Fibroblast of the aortic adventitia (primary cell): ENCODE results near the gene DRD2. TPM values are rescaled to one million over a fixed set of nuclear protein-coding genes. Genes with fewer than 3 reads are reported as not detected.

Experiments
- DNase-seq: peaks from one replicate; pipeline ENCODE4 v3.0.0-alpha.2; 2010; ENCODE audit warnings: low read depth
- H3K4me3 ChIP-seq: 2 replicates; pipeline ENCODE4 v1.5.1; 2011; ENCODE audit warnings: low read depth, mild to moderate bottlenecking, control low read depth, low read length, moderate library complexity
- total RNA-seq: library from RNA; depleted of rRNA; stranded (reverse); fragments of >200 nt; gene quantifications from 2 replicates; pipeline ENCODE4 v1.2.3, GENCODE V29; 2012; ENCODE audit warnings: low replicate concordance
- TF ChIP-seq, protein P1 (sequence below): IDR thresholded peaks from 2 replicates; pipeline ENCODE4 v1.5.1; 2011; ENCODE audit warnings: mild to moderate bottlenecking, low read length, control low read depth, inconsistent platforms; ENCODE audit not compliant: insufficient read depth

Gene DRD2
- total RNA-seq, 1 donor: not detected

DNA sequence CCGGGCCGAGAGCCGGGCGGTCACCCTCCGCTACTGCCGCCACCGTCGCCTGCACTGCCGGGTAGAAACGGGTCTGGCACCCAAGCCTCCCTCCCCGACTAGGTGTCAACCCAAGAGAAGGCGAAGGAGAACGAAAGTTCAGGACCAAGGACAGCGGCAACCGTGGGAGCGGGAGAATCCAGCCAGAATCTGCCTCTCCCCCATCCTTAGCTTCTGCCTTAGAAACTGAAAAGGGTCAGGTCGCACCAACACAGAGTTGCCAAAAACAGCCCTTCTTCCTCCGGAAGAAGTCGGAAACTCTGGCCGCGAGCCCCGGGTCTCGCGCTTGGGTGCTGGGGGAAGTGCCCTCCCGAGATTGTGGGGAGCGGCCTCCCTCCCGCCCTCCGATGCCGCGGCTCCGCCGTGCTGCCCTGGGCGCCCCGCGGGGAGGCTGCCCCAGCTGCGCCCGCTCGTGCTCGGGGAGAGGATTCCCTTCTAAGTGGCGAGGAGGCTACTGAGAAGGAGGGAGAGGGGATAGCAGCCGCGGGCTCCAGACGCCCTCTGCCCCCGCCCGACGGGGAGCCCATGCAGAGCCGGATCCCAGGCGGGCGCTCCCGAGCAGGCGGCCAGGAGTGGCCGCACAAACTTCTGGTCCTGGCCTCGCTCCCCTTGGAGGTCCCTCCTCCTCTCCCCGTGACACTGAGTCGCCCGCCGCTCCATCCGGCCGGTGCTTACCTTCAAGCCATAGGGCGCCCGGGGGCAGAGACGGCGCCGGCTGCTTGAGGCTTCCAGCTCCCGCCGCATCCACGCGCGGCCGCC, 637 bp downstream of the DRD2 start:
- TF ChIP-seq, protein P1, sequence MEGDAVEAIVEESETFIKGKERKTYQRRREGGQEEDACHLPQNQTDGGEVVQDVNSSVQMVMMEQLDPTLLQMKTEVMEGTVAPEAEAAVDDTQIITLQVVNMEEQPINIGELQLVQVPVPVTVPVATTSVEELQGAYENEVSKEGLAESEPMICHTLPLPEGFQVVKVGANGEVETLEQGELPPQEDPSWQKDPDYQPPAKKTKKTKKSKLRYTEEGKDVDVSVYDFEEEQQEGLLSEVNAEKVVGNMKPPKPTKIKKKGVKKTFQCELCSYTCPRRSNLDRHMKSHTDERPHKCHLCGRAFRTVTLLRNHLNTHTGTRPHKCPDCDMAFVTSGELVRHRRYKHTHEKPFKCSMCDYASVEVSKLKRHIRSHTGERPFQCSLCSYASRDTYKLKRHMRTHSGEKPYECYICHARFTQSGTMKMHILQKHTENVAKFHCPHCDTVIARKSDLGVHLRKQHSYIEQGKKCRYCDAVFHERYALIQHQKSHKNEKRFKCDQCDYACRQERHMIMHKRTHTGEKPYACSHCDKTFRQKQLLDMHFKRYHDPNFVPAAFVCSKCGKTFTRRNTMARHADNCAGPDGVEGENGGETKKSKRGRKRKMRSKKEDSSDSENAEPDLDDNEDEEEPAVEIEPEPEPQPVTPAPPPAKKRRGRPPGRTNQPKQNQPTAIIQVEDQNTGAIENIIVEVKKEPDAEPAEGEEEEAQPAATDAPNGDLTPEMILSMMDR: no peak
- DNase-seq: peak; percentile 77
- no peak overlapping the region for H3K4me3 ChIP-seq

GRCh38 chr11:113473983-113474361, 1.2 kb downstream of the DRD2 start:
- DNase-seq: peak; percentile 1

GRCh38 chr11:113472471-113472870, 2.7 kb downstream of the DRD2 start:
- no peak overlapping the region for H3K4me3 ChIP-seq
- no peak for DNase-seq

More at GRCh38 chr11:113473983-113474361, 1.2 kb downstream of the DRD2 start:
- TF ChIP-seq, protein P1: no peak
- no peak overlapping the region for H3K4me3 ChIP-seq

GRCh38 chr11:113470233-113470632, 5.0 kb downstream of the DRD2 start:
- DNase-seq: no peak
- no peak overlapping the region for H3K4me3 ChIP-seq
- TF ChIP-seq, protein P1: no peak

More at GRCh38 chr11:113472471-113472870, 2.7 kb downstream of the DRD2 start:
- TF ChIP-seq, protein P1: no peak

GRCh38 chr11:113468726-113469345, 6.4 kb downstream of the DRD2 start:
- no peak overlapping the region for H3K4me3 ChIP-seq
- TF ChIP-seq, protein P1: no peak
- DNase-seq: no peak

GRCh38 chr11:113467545-113467944, 7.7 kb downstream of the DRD2 start:
- TF ChIP-seq, protein P1: no peak
- H3K4me3 ChIP-seq: no peak overlapping the region
- no peak for DNase-seq
